ENCODE results near the gene SORCS2. TPM values are rescaled to one million over a fixed set of nuclear protein-coding genes. Genes with fewer than 3 reads are reported as not detected.

Gene SORCS2
- polyA plus RNA-seq, 1 donor from 2014 or later: 1.0 TPM

- no peaks in the 10 kb centered on the region for H3K27me3 ChIP-seq (ENCODE audit: insufficient read depth, low read depth, low read length)
- no peak overlapping the region for H3K27ac ChIP-seq (ENCODE audit: low read length)
- no peaks in the 10 kb centered on the region for H3K79me2 ChIP-seq (replicated peaks; ENCODE audit: insufficient read depth, low read length)
- no peak overlapping the region for H2AFZ ChIP-seq (ENCODE audit: low read depth, low read length)
- H4K20me1 ChIP-seq (ENCODE audit: insufficient read depth): no peaks in the 10 kb centered on the region
- no peak overlapping the region for H3K4me2 ChIP-seq (ENCODE audit: low read length)
- no peak overlapping the region for H3K4me3 ChIP-seq (ENCODE audit: low read length)
- H3K9me2 ChIP-seq (ENCODE audit: insufficient read depth, low read length): no peaks in the 10 kb centered on the region
- no peaks in the 10 kb centered on the region for H3K36me3 ChIP-seq (ENCODE audit: insufficient read depth, low read length)
- H3F3A ChIP-seq (ENCODE audit: insufficient read depth, low read length, poor library complexity, severe bottlenecking): no peaks in the 10 kb centered on the region
- H3K9me3 ChIP-seq (ENCODE audit: low read length): peaks cover 3% of the 10 kb centered on the region
- no peak overlapping the region for H3K9ac ChIP-seq (ENCODE audit: low read length)
- TF ChIP-seq SMC3 (conservative IDR thresholded peaks at IDR 0.05; ENCODE audit: poor library complexity): no peak
- TF ChIP-seq MXI1 (conservative IDR thresholded peaks at IDR 0.05; ENCODE audit: poor library complexity, severe bottlenecking): no peak
- no peak for TF ChIP-seq REST (IDR thresholded peaks at IDR 0.05; ENCODE audit: borderline replicate concordance)
- no peak for TF ChIP-seq POLR2AphosphoS5 (IDR thresholded peaks at IDR 0.05)
- no peak for TF ChIP-seq RAD21 (conservative IDR thresholded peaks at IDR 0.05)
- no peak for TF ChIP-seq EZH2 (IDR thresholded peaks at IDR 0.05; ENCODE audit: borderline replicate concordance, insufficient read depth, low read length, poor library complexity, severe bottlenecking)
- TF ChIP-seq TAF1 (IDR thresholded peaks at IDR 0.05; ENCODE audit: low read depth): no peak
- TF ChIP-seq, protein P1, sequence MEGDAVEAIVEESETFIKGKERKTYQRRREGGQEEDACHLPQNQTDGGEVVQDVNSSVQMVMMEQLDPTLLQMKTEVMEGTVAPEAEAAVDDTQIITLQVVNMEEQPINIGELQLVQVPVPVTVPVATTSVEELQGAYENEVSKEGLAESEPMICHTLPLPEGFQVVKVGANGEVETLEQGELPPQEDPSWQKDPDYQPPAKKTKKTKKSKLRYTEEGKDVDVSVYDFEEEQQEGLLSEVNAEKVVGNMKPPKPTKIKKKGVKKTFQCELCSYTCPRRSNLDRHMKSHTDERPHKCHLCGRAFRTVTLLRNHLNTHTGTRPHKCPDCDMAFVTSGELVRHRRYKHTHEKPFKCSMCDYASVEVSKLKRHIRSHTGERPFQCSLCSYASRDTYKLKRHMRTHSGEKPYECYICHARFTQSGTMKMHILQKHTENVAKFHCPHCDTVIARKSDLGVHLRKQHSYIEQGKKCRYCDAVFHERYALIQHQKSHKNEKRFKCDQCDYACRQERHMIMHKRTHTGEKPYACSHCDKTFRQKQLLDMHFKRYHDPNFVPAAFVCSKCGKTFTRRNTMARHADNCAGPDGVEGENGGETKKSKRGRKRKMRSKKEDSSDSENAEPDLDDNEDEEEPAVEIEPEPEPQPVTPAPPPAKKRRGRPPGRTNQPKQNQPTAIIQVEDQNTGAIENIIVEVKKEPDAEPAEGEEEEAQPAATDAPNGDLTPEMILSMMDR (IDR thresholded peaks at IDR 0.05; ENCODE audit: poor library complexity, severe bottlenecking): no peak
- no peak for TF ChIP-seq EP300 (conservative IDR thresholded peaks at IDR 0.05; ENCODE audit: poor library complexity, severe bottlenecking)
Observed at GRCh38 chr4:7410446-7410845, 218.1 kb downstream of the SORCS2 start.

- H3K27me3 ChIP-seq (ENCODE audit: insufficient read depth, low read depth, low read length): no peaks in the 10 kb centered on the region
- no peak overlapping the region for H3K4me3 ChIP-seq (ENCODE audit: low read length)
- H3K9ac ChIP-seq (ENCODE audit: low read length): no peak overlapping the region
- peaks cover 3% of the 10 kb centered on the region for H3K9me3 ChIP-seq (ENCODE audit: low read length)
- H3K9me2 ChIP-seq (ENCODE audit: insufficient read depth, low read length): no peaks in the 10 kb centered on the region
- no peak overlapping the region for H3K4me2 ChIP-seq (ENCODE audit: low read length)
- no peak overlapping the region for H2AFZ ChIP-seq (ENCODE audit: low read depth, low read length)
- H3K36me3 ChIP-seq (ENCODE audit: insufficient read depth, low read length): no peaks in the 10 kb centered on the region
- TF ChIP-seq EP300 (conservative IDR thresholded peaks at IDR 0.05; ENCODE audit: poor library complexity, severe bottlenecking): no peak
- H3F3A ChIP-seq (ENCODE audit: insufficient read depth, low read length, poor library complexity, severe bottlenecking): no peaks in the 10 kb centered on the region
- H3K79me2 ChIP-seq (replicated peaks; ENCODE audit: insufficient read depth, low read length): no peaks in the 10 kb centered on the region
- no peak overlapping the region for H3K27ac ChIP-seq (ENCODE audit: low read length)
- H4K20me1 ChIP-seq (ENCODE audit: insufficient read depth): no peaks in the 10 kb centered on the region
Observed at GRCh38 chr4:7411491-7411890, 219.2 kb downstream of the SORCS2 start.

Measured in neural cell (in vitro differentiated cells).